Hepatocyte (in vitro differentiated cells): Measurements from ENCODE around the gene TELO2. TPM values are rescaled to one million over a fixed set of nuclear protein-coding genes. Genes with fewer than 3 reads are reported as not detected.

Experiments
- DNase-seq: peaks from one replicate; pipeline ENCODE4 v3.0.0-alpha.2; 2016; ENCODE audit warnings: low spot score
- H2AFZ ChIP-seq: fragments of 200-600 bp; sonication (generic); 2 replicates; pipeline ENCODE4 v1.6.0; 2016; ENCODE audit warnings: antibody characterized with exemption, mild to moderate bottlenecking
- H3K27ac ChIP-seq: fragments of 200-600 bp; sonication (generic); 2 replicates; pipeline ENCODE4 v1.5.1; 2016; ENCODE audit warnings: mild to moderate bottlenecking
- H3K27me3 ChIP-seq: fragments of 200-600 bp; sonication (generic); 2 replicates; pipeline ENCODE4 v1.6.1; 2016
- H3K36me3 ChIP-seq: fragments of 200-600 bp; sonication (generic); replicated peaks from 2 replicates; pipeline ENCODE4 v1.5.1; 2016; ENCODE audit warnings: low read depth; ENCODE audit not compliant: insufficient read depth
- H3K4me1 ChIP-seq: fragments of 200-600 bp; sonication (generic); 2 replicates; pipeline ENCODE4 v1.5.1; 2016; ENCODE audit warnings: mild to moderate bottlenecking, moderate library complexity; ENCODE audit not compliant: insufficient read depth
- H3K4me2 ChIP-seq: fragments of 200-600 bp; sonication (generic); 2 replicates; pipeline ENCODE4 v1.6.0; 2016
- H3K4me3 ChIP-seq: fragments of 200-600 bp; sonication (generic); 2 replicates; pipeline ENCODE4 v1.5.1; 2016; ENCODE audit warnings: mild to moderate bottlenecking
- H3K79me2 ChIP-seq: fragments of 200-600 bp; sonication (generic); 2 replicates; pipeline ENCODE4 v1.6.0; 2017; ENCODE audit warnings: mild to moderate bottlenecking
- H3K9me2 ChIP-seq: fragments of 200-600 bp; sonication (generic); replicated peaks from 2 replicates; pipeline ENCODE4 v1.6.0; 2017; ENCODE audit warnings: mild to moderate bottlenecking; ENCODE audit not compliant: insufficient read depth
- H3K9me3 ChIP-seq: fragments of 200-600 bp; sonication (generic); 2 replicates; pipeline ENCODE4 v1.5.1; 2016; ENCODE audit warnings: low read depth, mild to moderate bottlenecking
- H4K20me1 ChIP-seq: fragments of 200-600 bp; sonication (generic); 2 replicates; pipeline ENCODE4 v1.6.0; 2016; ENCODE audit warnings: mild to moderate bottlenecking; ENCODE audit not compliant: insufficient read depth, poor library complexity, severe bottlenecking
- EZH2 ChIP-seq: fragments of 200-600 bp; sonication (generic); IDR thresholded peaks from 2 replicates; pipeline ENCODE4 v1.6.1; 2016; ENCODE audit warnings: antibody characterized with exemption, mild to moderate bottlenecking, borderline replicate concordance
- EZH2phosphoT487 ChIP-seq: fragments of 200-600 bp; sonication (generic); IDR thresholded peaks from one replicate; pipeline ENCODE4 v1.6.1; 2018; ENCODE audit warnings: antibody characterized with exemption, mild to moderate bottlenecking, low read depth, moderate library complexity; ENCODE audit not compliant: unreplicated experiment, severe bottlenecking
- WGBS: methylation state at CpG from one replicate; pipeline ENCODE4 v1.1.6; 2016; ENCODE audit warnings: low lambda C conversion rate; ENCODE audit errors: missing lambda C conversion rate; 5-methylcytosine and 5-hydroxymethylcytosine counted together
- polyA plus RNA-seq: library from polyadenylated mRNA; unstranded; fragments of >200 nt; fragmentation: Nextera tagmentation; extraction: Ambion mirVana; gene quantifications from 2 replicates; pipeline ENCODE4 v1.2.1, GENCODE V29; 2016
- total RNA-seq: library from RNA; depleted of rRNA; stranded (reverse); fragments of >200 nt; gene quantifications from 2 replicates; pipeline ENCODE4 v1.2.3, GENCODE V29; 2014
- TF ChIP-seq, protein P1 (sequence below): fragments of 200-600 bp; sonication (generic); IDR thresholded peaks from 2 replicates; pipeline ENCODE4 v1.5.1; 2016; ENCODE audit warnings: antibody characterized with exemption, mild to moderate bottlenecking; ENCODE audit not compliant: poor library complexity

The TELO2 gene
- total and polyA plus RNA-seq, 2 experiments from 2014 or later: 22.8 to 50.9 TPM

- Histone ChIP-seq H3K27me3 (no peaks in the 10 kb centered on the region), H3K4me2 (no peak overlapping the region), H4K20me1 (no peaks in the 10 kb centered on the region), H3K9me2 (no peaks in the 10 kb centered on the region), H3K4me3 (no peak overlapping the region), H3K9me3 (no peaks in the 10 kb centered on the region), H3K27ac (no peak overlapping the region), H3K4me1 (no peaks in the 10 kb centered on the region), H2AFZ (no peak overlapping the region), H3K36me3 (no peaks in the 10 kb centered on the region), H3K79me2 (no peaks in the 10 kb centered on the region)
- DNase-seq: no peak
- WGBS: 96% methylated on average over 19 of the region's 19 CpGs
- TF ChIP-seq EZH2: no peak
- TF ChIP-seq, protein P1, sequence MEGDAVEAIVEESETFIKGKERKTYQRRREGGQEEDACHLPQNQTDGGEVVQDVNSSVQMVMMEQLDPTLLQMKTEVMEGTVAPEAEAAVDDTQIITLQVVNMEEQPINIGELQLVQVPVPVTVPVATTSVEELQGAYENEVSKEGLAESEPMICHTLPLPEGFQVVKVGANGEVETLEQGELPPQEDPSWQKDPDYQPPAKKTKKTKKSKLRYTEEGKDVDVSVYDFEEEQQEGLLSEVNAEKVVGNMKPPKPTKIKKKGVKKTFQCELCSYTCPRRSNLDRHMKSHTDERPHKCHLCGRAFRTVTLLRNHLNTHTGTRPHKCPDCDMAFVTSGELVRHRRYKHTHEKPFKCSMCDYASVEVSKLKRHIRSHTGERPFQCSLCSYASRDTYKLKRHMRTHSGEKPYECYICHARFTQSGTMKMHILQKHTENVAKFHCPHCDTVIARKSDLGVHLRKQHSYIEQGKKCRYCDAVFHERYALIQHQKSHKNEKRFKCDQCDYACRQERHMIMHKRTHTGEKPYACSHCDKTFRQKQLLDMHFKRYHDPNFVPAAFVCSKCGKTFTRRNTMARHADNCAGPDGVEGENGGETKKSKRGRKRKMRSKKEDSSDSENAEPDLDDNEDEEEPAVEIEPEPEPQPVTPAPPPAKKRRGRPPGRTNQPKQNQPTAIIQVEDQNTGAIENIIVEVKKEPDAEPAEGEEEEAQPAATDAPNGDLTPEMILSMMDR: no peak
- no peak for TF ChIP-seq EZH2phosphoT487
Observed at GRCh38 chr16:1453316-1453715, 39.8 kb upstream of the TELO2 start.

- TF ChIP-seq, protein P1: no peak
- TF ChIP-seq EZH2phosphoT487: no peak
- TF ChIP-seq EZH2: no peak
Observed at GRCh38 chr16:1454561-1454960, 38.6 kb upstream of the TELO2 start.

GRCh38 chr16:1455190-1456171, 37.7 kb upstream of the TELO2 start:
- no peaks in the 10 kb centered on the region for H3K4me1 ChIP-seq
- H3K27ac ChIP-seq: no peak overlapping the region
- no peaks in the 10 kb centered on the region for H3K79me2 ChIP-seq
- DNase-seq: no peak
- no peak overlapping the region for H2AFZ ChIP-seq
- TF ChIP-seq EZH2phosphoT487: no peak
- TF ChIP-seq, protein P1: no peak
- TF ChIP-seq EZH2: no peak
- H3K4me3 ChIP-seq: no peak overlapping the region
- no peak overlapping the region for H3K4me2 ChIP-seq
- H4K20me1 ChIP-seq: no peaks in the 10 kb centered on the region
- no peaks in the 10 kb centered on the region for H3K36me3 ChIP-seq
- WGBS: 96% methylated on average over 41 of the region's 41 CpGs
- no peaks in the 10 kb centered on the region for H3K9me2 ChIP-seq
- no peaks in the 10 kb centered on the region for H3K9me3 ChIP-seq
- H3K27me3 ChIP-seq: no peaks in the 10 kb centered on the region

More at GRCh38 chr16:1454561-1454960, 38.6 kb upstream of the TELO2 start:
- H3K27ac ChIP-seq: no peak overlapping the region
- no peaks in the 10 kb centered on the region for H3K27me3 ChIP-seq
- H4K20me1 ChIP-seq: no peaks in the 10 kb centered on the region
- no peak overlapping the region for H3K4me2 ChIP-seq
- H3K79me2 ChIP-seq: no peaks in the 10 kb centered on the region
- WGBS: 93% methylated on average over 17 of the region's 17 CpGs
- H2AFZ ChIP-seq: no peak overlapping the region
- no peaks in the 10 kb centered on the region for H3K36me3 ChIP-seq
- H3K4me1 ChIP-seq: no peaks in the 10 kb centered on the region
- no peaks in the 10 kb centered on the region for H3K9me3 ChIP-seq
- H3K9me2 ChIP-seq: no peaks in the 10 kb centered on the region
- no peak overlapping the region for H3K4me3 ChIP-seq
- no peak for DNase-seq
